GM19397 (cell line): ENCODE data around the gene CCDC187.
"Not testable (repeated sequence)": the region's sequence is repeated elsewhere in the genome, so short reads cannot be mapped to it uniquely, and the experiment has no call there.

Source experiments
- ATAC-seq: cut with Tn5 transposase; IDR thresholded peaks from one replicate; pipeline ENCODE4 v1.9.1; 2021; ENCODE audit warnings: mild to moderate bottlenecking, moderate library complexity; ENCODE audit not compliant: unreplicated experiment

CCDC187 gene

GRCh38 chr9:136244969-136245218 is 59.0 kb downstream of the CCDC187 start:
- no peak for ATAC-seq

- ATAC-seq: no peak
Measured at GRCh38 chr9:136244122-136244968, 59.5 kb downstream of the CCDC187 start.

- ATAC-seq: no peak
Measured at GRCh38 chr9:136243631-136244030, 60.3 kb downstream of the CCDC187 start.

- no peak for ATAC-seq
Measured at GRCh38 chr9:136242918-136243525, 60.9 kb downstream of the CCDC187 start.

- no peak for ATAC-seq
Measured at GRCh38 chr9:136242248-136242647, 61.6 kb downstream of the CCDC187 start.

GRCh38 chr9:136241542-136241941 is 62.4 kb downstream of the CCDC187 start:
- no peak for ATAC-seq

GRCh38 chr9:136240941-136241340 is 63.0 kb downstream of the CCDC187 start:
- no peak for ATAC-seq

GRCh38 chr9:136239983-136240330 is 63.9 kb downstream of the CCDC187 start:
- ATAC-seq: no peak

- no peak for ATAC-seq
Measured at GRCh38 chr9:136239135-136239982, 64.5 kb downstream of the CCDC187 start.

- ATAC-seq: no peak
Measured at GRCh38 chr9:136238342-136238732, 65.6 kb downstream of the CCDC187 start.

- no peak for ATAC-seq
Measured at GRCh38 chr9:136237486-136238341, 66.2 kb downstream of the CCDC187 start.

- ATAC-seq: not testable (repeated sequence)
Measured at GRCh38 chr9:136236471-136237410, 67.2 kb downstream of the CCDC187 start.

- no peak for ATAC-seq
Measured at GRCh38 chr9:136235709-136236455, 68.0 kb downstream of the CCDC187 start.

- no peak for ATAC-seq
Measured at GRCh38 chr9:136235171-136235570, 68.7 kb downstream of the CCDC187 start.

GRCh38 chr9:136234597-136234996 is 69.3 kb downstream of the CCDC187 start:
- ATAC-seq: no peak

- ATAC-seq: no peak
Measured at GRCh38 chr9:136233868-136234267, 70.0 kb downstream of the CCDC187 start.

GRCh38 chr9:136233411-136233810 is 70.5 kb downstream of the CCDC187 start:
- no peak for ATAC-seq

GRCh38 chr9:136232969-136233368 is 70.9 kb downstream of the CCDC187 start:
- ATAC-seq: no peak
